Activated CD4-positive, CD25-positive, alpha-beta regulatory T cell treated with anti-CD3 and anti-CD28 coated beads, Interleukin-2, amount 50 U/mL, for 72 hours (primary cell): ENCODE measurements around the gene PCDHB9.
"Not testable (repeated sequence)": the region's sequence is repeated elsewhere in the genome, so short reads cannot be mapped to it uniquely, and the experiment has no call there.

Experiments used
- DNase-seq: peaks from one replicate; pipeline ENCODE4 v3.0.0; 2021

The PCDHB9 gene

DNA sequence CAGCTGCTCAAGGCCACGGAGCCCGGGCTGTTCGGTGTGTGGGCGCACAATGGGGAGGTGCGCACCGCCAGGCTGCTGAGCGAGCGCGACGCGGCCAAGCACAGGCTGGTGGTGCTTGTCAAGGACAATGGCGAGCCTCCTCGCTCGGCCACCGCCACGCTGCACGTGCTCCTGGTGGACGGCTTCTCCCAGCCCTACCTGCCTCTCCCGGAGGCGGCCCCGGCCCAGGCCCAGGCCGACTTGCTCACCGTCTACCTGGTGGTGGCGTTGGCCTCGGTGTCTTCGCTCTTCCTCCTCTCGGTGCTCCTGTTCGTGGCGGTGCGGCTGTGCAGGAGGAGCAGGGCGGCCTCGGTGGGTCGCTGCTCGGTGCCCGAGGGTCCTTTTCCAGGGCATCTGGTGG is 2.2 kb downstream of the PCDHB9 start:
- not testable (repeated sequence) for DNase-seq

DNA sequence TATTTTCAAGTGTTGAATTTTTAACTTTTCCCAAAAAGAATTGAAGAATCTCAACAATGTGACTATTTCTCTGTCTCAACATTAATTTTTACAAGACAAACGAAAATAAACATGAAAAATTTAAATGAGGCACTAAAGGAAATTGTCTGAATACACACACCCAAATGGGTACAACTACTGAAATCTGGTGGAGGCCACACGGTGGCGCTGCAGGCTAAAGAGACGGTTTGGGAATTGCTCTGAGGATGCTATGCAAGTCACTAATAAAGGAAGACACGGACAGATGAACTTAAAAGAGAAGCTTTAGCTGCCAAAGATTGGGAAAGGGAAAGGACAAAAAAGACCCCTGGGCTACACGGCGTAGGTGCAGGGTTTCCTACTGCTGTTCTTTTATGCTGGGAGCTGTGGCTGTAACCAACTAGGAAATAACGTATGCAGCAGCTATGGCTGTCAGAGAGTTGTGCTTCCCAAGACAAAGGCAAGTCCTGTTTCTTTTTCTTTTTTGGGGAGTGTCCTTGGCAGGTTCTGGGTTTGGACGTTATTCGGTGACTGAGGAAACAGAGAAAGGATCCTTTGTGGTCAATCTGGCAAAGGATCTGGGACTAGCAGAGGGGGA is 5.3 kb downstream of the PCDHB9 start, which contains the start of gene PCDHB10:
TSS of gene PCDHB10 (plus strand) at position 244 of the 616 bp plus-strand sequence. CDS start at position 444, 200 bp downstream.
- DNase-seq = no peak

DNA sequence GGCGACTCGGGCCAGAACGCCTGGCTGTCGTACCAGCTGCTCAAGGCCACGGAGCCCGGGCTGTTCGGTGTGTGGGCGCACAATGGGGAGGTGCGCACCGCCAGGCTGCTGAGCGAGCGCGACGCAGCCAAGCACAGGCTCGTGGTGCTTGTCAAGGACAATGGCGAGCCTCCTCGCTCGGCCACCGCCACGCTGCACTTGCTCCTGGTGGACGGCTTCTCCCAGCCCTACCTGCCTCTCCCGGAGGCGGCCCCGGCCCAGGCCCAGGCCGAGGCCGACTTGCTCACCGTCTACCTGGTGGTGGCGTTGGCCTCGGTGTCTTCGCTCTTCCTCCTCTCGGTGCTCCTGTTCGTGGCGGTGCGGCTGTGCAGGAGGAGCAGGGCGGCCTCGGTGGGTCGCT is 7.4 kb downstream of the PCDHB9 start:
- DNase-seq = not testable (repeated sequence)

DNA sequence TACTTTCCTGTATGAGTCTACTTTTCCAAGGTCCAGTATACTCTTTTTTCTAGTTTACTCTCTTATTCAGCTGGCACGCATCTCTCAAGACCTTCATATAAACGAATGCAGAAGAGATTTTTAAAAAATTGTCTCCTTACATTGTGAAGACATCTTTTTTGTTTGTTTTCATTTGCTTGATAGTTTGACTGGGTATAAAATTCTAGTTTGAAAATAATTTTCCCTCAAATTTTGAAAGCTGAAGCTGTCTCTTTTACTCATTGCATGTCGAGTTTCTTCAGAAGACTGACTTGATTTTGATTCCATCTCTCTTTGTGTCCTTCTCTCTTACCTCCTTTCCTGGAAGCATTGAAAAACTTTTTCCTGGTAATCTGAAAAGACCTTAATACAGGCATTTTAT is 9.4 kb downstream of the PCDHB9 start:
- no peak for DNase-seq

DNA sequence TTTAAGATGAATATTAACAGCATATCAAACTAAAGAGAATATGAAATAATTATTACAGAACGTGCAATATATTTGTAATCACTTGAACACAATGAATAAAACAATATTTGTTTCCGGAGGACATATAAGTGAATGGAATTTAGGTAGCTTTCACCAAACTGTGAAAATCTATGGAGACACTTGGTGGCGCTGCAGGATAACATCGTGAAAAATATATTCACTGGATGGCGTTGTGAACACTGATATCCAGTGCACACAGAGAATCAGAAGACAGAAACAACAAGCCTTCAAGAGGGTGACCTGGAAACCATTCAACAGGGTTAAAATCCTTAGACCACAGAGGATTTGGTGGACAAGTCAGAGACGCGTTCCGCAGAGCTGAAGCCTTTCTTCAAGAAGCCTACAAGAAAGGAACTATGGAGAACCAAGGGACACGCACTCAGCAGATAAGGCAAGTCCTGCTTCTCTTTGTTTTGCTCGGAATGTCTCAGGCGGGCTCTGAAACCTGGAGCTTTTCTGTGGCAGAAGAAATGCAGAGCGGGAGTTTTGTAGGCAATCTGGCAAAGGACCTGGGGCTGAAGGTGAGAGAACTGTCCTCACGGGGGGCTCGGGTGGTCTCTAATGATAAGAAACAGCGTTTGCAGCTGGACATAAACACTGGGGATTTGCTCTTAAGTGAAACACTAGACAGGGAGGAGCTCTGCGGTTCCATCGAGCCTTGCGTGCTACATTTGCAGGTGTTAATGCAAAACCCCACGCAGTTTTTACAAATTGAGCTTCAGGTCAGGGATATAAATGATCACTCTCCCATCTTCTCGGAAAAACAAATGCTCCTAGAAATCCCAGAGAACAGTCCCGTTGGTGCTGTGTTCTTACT is 12.6 kb downstream of the PCDHB9 start, which contains the start of gene PCDHB11:
TSS of gene PCDHB11 (plus strand) at position 269 of the 877 bp plus-strand sequence. CDS start at position 417, 148 bp downstream.
- DNase-seq = no peak

DNA sequence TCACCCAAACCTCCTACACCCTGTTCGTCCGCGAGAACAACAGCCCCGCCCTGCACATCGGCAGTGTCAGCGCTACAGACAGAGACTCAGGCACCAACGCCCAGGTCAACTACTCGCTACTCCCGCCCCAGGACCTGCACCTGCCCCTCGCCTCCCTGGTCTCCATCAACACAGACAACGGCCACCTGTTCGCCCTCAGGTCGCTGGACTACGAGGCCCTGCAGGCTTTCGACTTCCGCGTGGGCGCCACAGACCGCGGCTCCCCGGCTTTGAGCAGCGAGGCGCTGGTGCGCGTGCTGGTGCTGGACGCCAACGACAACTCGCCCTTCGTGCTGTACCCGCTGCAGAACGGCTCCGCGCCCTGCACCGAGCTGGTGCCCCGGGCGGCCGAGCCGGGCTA is 14.2 kb downstream of the PCDHB9 start:
- DNase-seq = not testable (repeated sequence)

DNA sequence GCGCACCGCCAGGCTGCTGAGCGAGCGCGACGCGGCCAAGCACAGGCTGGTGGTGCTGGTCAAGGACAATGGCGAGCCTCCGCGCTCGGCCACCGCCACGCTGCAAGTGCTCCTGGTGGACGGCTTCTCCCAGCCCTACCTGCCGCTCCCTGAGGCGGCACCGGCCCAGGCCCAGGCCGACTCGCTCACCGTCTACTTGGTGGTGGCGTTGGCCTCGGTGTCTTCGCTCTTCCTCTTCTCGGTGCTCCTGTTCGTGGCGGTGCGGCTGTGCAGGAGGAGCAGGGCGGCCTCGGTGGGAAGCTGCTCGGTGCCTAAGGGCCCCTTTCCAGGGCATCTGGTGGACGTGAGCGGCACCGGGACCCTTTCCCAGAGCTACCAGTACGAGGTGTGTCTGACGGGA is 14.7 kb downstream of the PCDHB9 start:
- not testable (repeated sequence) for DNase-seq

DNA sequence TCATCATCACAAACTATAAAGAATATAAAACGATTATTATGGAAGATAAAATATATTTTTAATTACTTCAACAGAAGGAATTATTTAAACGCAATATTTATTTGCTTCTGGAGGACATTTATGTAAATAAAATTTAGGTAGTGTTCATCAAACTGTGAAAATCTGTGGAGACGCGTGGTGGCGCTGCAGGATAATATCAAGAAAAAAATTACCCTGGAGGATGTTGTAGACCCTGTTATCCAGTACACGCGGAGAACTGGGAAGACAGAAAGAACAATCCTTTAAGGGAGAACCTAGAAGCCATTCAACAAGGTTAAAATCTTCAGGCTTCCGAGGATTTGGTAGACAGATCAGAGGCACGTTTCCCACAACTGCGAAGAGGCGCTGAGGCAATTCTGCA is 21.5 kb downstream of the PCDHB9 start, which contains the start of gene PCDHB12:
TSS of gene PCDHB12 (plus strand) at position 242 of the 400 bp plus-strand sequence. CDS start 189 bp downstream, outside the sequence.
- no peak for DNase-seq

DNA sequence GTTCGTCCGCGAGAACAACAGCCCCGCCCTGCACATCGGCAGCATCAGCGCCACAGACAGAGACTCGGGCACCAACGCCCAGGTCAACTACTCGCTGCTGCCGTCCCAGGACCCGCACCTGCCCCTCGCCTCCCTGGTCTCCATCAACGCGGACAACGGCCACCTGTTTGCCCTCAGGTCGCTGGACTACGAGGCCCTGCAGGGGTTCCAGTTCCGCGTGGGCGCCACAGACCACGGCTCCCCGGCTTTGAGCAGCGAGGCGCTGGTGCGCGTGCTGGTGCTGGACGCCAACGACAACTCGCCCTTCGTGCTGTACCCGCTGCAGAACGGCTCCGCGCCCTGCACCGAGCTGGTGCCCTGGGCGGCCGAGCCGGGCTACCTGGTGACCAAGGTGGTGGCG is 23.3 kb downstream of the PCDHB9 start:
- not testable (repeated sequence) for DNase-seq

DNA sequence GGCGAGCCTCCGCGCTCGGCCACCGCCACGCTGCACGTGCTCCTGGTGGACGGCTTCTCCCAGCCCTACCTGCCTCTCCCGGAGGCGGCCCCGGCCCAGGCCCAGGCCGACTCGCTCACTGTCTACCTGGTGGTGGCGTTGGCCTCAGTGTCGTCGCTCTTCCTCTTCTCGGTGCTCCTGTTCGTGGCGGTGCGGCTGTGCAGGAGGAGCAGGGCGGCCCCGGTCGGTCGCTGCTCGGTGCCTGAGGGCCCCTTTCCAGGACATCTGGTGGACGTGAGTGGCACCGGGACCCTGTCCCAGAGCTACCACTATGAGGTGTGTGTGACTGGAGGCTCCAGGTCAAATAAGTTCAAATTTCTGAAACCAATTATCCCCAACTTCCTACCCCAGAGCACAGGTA is 23.9 kb downstream of the PCDHB9 start:
- DNase-seq = not testable (repeated sequence)

DNA sequence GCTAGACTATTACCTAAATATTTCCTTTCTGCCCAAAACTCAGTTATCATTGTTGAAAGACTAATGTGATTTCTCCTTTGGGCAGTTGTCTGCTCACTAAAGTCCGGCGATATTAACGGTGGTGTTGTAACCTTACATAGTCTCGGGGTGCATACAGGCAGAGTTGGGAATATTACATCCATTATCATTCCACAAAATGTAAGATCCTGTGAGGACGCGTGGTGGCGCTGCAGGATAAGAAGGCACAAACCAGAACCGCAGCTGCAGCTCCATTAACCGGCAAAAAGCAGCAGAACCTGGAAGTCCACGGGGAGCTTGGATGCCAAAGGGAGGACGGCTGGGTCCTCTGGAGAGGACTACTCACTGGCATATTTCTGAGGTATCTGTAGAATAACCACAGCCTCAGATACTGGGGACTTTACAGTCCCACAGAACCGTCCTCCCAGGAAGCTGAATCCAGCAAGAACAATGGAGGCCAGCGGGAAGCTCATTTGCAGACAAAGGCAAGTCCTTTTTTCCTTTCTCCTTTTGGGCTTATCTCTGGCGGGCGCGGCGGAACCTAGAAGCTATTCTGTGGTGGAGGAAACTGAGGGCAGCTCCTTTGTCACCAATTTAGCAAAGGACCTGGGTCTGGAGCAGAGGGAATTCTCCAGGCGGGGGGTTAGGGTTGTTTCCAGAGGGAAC is 26.8 kb downstream of the PCDHB9 start, which contains the start of gene PCDHB13:
TSS of gene PCDHB13 (plus strand) at position 264 of the 684 bp plus-strand sequence. CDS start at position 469, 205 bp downstream.
- not testable (repeated sequence) for DNase-seq

DNA sequence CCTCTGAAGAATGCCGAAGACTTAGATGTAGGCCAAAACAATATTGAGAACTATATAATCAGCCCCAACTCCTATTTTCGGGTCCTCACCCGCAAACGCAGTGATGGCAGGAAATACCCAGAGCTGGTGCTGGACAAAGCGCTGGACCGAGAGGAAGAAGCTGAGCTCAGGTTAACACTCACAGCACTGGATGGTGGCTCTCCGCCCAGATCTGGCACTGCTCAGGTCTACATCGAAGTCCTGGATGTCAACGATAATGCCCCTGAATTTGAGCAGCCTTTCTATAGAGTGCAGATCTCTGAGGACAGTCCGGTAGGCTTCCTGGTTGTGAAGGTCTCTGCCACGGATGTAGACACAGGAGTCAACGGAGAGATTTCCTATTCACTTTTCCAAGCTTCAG is 27.6 kb downstream of the PCDHB9 start:
- DNase-seq = not testable (repeated sequence)

DNA sequence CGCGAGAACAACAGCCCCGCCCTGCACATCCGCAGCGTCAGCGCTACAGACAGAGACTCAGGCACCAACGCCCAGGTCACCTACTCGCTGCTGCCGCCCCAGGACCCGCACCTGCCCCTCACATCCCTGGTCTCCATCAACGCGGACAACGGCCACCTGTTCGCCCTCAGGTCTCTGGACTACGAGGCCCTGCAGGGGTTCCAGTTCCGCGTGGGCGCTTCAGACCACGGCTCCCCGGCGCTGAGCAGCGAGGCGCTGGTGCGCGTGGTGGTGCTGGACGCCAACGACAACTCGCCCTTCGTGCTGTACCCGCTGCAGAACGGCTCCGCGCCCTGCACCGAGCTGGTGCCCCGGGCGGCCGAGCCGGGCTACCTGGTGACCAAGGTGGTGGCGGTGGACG is 28.5 kb downstream of the PCDHB9 start:
- DNase-seq = not testable (repeated sequence)

DNA sequence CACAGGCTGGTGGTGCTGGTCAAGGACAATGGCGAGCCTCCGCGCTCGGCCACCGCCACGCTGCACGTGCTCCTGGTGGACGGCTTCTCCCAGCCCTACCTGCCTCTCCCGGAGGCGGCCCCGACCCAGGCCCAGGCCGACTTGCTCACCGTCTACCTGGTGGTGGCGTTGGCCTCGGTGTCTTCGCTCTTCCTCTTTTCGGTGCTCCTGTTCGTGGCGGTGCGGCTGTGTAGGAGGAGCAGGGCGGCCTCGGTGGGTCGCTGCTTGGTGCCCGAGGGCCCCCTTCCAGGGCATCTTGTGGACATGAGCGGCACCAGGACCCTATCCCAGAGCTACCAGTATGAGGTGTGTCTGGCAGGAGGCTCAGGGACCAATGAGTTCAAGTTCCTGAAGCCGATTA is 29.1 kb downstream of the PCDHB9 start:
- DNase-seq = not testable (repeated sequence)

DNA sequence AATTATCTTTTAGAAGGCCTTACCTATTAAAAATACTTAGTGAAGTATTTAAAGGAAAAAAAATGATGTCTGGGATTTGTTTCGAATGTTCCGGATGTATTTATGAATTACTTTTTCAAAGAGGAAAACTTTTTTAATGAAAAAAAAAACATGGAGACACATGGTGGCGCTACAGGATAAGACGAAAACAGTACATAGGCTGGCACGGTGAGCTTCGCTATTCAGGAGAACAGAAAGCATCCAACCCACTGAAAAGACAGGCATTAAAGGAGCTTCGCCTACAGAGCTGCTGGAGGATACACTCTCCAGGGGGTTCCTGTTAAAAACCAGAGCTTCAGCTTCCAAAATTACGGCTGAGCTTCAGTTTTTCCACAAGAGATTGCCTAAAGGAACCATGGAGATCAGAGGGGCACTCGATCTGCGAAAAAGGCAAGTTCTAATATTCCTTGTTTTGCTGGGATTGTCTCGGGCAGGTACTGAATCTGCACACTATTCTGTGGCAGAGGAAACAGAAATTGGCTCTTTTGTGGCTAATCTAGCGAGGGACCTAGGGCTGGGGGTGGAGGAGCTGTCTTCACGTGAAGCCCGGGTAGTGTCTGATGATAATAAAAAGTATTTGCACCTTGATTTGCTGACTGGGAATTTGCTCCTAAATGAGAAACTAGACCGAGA is 36.3 kb downstream of the PCDHB9 start, which contains the start of gene PCDHB14:
TSS of gene PCDHB14 (plus strand) at position 232 of the 672 bp plus-strand sequence. CDS start at position 395, 163 bp downstream.
- DNase-seq = no peak

DNA sequence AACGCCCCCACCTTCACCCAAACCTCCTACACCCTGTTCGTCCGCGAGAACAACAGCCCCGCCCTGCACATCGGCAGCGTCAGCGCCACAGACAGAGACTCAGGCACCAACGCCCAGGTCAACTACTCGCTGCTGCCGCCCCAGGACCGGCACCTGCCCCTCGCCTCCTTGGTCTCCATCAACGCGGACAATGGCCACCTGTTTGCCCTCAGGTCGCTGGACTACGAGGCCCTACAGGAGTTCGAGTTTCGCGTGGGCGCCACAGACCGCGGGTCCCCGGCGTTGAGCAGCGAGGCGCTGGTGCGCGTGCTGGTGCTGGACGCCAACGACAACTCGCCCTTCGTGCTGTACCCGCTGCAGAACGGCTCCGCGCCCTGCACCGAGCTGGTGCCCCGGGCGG is 37.9 kb downstream of the PCDHB9 start:
- not testable (repeated sequence) for DNase-seq

DNA sequence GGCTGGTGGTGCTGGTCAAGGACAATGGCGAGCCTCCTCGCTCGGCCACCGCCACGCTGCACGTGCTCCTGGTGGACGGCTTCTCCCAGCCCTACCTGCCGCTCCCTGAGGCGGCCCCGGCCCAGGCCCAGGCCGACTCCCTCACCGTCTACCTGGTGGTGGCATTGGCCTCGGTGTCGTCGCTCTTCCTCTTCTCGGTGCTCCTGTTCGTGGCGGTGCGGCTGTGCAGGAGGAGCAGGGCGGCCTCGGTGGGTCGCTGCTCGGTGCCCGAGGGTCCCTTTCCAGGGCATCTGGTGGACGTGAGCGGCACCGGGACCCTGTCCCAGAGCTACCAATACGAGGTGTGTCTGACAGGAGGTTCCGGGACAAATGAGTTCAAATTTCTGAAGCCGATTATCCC is 38.5 kb downstream of the PCDHB9 start:
- DNase-seq = not testable (repeated sequence)

DNA sequence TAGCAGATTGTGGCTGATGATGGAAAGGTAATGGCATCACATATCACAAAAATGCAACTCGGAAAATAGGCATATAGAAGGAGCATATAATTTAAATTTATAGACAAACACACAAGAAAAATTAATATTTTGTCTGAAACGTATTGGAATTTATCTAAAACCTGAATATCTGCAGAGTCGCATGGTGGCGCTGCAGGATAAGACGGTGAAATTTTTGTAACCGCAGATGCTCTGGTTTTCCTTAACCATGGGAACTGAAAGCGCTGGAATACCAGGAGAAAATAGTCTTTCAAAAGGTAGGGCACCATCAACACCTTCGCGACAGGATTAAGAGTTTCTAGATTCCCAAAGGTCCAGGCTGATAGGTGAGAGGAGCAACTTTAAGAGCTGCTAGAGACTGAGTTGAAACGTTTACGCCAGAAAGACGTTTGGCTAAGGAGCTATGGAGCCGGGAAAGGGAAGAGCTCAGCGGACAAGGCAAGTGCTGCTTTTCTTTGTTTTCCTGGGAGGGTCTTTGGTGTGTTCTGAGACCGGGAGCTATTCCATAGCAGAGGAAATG is 47.2 kb downstream of the PCDHB9 start:
- DNase-seq = no peak

DNA sequence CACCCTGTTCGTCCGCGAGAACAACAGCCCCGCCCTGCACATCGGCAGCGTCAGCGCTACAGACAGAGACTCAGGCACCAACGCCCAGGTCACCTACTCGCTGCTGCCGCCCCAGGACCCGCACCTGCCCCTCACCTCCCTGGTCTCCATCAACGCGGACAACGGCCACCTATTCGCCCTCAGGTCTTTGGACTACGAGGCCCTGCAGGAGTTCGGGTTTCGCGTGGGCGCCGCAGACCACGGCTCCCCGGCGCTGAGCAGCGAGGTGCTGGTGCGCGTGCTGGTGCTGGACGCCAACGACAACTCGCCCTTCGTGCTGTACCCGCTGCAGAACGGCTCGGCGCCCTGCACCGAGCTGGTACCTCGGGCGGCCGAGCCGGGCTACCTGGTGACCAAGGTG is 49.0 kb downstream of the PCDHB9 start:
- not testable (repeated sequence) for DNase-seq

DNA sequence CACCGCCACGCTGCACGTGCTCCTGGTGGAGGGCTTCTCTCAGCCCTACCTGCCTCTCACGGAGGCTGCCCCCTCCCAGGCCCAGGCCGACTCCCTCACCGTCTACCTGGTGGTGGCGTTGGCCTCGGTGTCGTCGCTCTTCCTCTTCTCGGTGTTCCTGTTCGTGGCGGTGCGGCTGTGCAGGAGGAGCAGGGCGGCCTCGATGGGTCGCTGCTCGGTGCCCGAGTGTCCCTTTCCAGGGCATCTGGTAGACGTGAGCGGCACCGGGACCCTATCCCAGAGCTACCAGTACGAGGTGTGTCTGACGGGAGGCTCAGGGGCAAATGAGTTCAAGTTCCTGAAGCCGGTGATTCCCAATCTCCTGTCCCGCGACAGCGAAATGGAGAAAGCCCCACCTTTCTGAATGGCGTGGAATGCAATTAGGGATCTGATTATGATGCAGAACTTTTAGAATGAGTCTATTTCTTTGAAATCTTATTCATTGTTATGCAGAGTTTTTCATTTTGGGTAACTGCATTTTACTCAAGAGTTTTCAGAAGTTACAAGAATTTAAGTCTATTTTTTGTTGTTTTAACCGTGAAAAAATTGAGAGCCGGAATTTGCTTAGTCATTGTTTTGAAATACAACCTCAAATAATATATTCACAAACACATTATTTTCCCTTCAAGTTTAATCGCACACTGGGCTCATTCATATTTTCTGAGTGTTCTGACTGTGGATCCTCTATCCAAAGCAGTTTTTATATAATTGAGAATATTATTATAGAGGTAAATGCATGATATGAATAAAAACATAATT is 49.8 kb downstream of the PCDHB9 start:
- DNase-seq = no peak
